Lung (tissue), 12 donors: Measurements from ENCODE around the gene TROAP. TPM values are rescaled to one million over a fixed set of nuclear protein-coding genes. Genes with fewer than 3 reads are reported as not detected.
A peak's percentile ranks its signal among the peaks of the same experiment; 100 is the strongest.

Experiments used
- ATAC-seq: fragments of 200-7000 bp; cut with Tn5 transposase; one replicate; pipeline ENCODE4 v1.9.1; 2020; ENCODE audit warnings: moderate number of reproducible peaks; ENCODE audit not compliant: insufficient read depth, low FRiP score
- DNase-seq, 3 donors: peaks; one replicate each; pipeline ENCODE4 v3.0.0-alpha.2; 2013 to 2017
- H3K27ac ChIP-seq, 2 donors: one replicate each; pipeline ENCODE4 v1.5.1; 2013; ENCODE audit warnings: mild to moderate bottlenecking in 2 of 2, moderate library complexity in 2 of 2, control low read depth in 1 of 2, inconsistent platforms in 1 of 2, low read depth in 1 of 2, low read length in 1 of 2
- H3K27me3 ChIP-seq, 3 donors: one replicate each; pipeline ENCODE4 v1.5.1; 2013; ENCODE audit warnings: low read length in 2 of 3; ENCODE audit not compliant: control insufficient read depth in 3 of 3, insufficient read depth in 3 of 3
- H3K36me3 ChIP-seq, 4 donors: one replicate each; pipeline ENCODE4 v1.5.1; 2013; ENCODE audit warnings: low read length in 4 of 4, mild to moderate bottlenecking in 1 of 4, moderate library complexity in 1 of 4; ENCODE audit not compliant: control insufficient read depth in 4 of 4, insufficient read depth in 4 of 4
- H3K4me1 ChIP-seq, 5 donors: one replicate each; pipeline ENCODE4 v1.5.1; 2013; ENCODE audit warnings: low read length in 5 of 5, mild to moderate bottlenecking in 2 of 5, moderate library complexity in 1 of 5; ENCODE audit not compliant: control insufficient read depth in 5 of 5, insufficient read depth in 5 of 5
- H3K4me3 ChIP-seq: one replicate; pipeline ENCODE4 v1.5.1; 2013; ENCODE audit warnings: mild to moderate bottlenecking, control low read depth, moderate library complexity
- H3K9ac ChIP-seq, 2 donors: one replicate each; pipeline ENCODE4 v1.5.1; 2013; ENCODE audit warnings: low read length in 2 of 2, control low read depth in 1 of 2; ENCODE audit not compliant: insufficient read depth in 1 of 2
- H3K9me3 ChIP-seq, 4 donors: one replicate each; pipeline ENCODE4 v1.5.1; 2013; ENCODE audit warnings: low read length in 3 of 4, mild to moderate bottlenecking in 1 of 4, moderate library complexity in 1 of 4; ENCODE audit not compliant: control insufficient read depth in 4 of 4, insufficient read depth in 3 of 4
- WGBS, 2 donors: extraction: QIAGEN DNeasy Blood & Tissue Kit; methylation state at CpG; one replicate each; pipeline ENCODE4 v1.1.7; 2013; 5-methylcytosine and 5-hydroxymethylcytosine counted together
- polyA plus RNA-seq, 2 donors: library from polyadenylated mRNA; stranded (reverse); fragments of 200-250 nt; gene quantifications; one replicate each; pipeline ENCODE4 v1.2.1, GENCODE V29; 2013
- total RNA-seq, 2 donors: library from RNA; depleted of rRNA in 1 of 2; stranded (reverse); fragments of >200 nt in 1 of 2; gene quantifications; one replicate each; pipeline ENCODE4 v1.2.1, GENCODE V29; 2014 to 2021
- TF ChIP-seq, protein P1 (sequence below): IDR thresholded peaks from 2 replicates; pipeline ENCODE4 v1.5.1; 2012; ENCODE audit warnings: mild to moderate bottlenecking; ENCODE audit errors: control extremely low read depth, extremely low read depth
- donor health status: control.
- donor health status: control.
- donor health status: Bipolar disorder and iron deficiency.
- donor health status: healthy.
- donor health status: DM: yes; HTN: yes; CAD: no.

TROAP gene
- total and polyA plus RNA-seq, 4 donors, result 1.2 to 4.6 (median 3.2) TPM

DNA sequence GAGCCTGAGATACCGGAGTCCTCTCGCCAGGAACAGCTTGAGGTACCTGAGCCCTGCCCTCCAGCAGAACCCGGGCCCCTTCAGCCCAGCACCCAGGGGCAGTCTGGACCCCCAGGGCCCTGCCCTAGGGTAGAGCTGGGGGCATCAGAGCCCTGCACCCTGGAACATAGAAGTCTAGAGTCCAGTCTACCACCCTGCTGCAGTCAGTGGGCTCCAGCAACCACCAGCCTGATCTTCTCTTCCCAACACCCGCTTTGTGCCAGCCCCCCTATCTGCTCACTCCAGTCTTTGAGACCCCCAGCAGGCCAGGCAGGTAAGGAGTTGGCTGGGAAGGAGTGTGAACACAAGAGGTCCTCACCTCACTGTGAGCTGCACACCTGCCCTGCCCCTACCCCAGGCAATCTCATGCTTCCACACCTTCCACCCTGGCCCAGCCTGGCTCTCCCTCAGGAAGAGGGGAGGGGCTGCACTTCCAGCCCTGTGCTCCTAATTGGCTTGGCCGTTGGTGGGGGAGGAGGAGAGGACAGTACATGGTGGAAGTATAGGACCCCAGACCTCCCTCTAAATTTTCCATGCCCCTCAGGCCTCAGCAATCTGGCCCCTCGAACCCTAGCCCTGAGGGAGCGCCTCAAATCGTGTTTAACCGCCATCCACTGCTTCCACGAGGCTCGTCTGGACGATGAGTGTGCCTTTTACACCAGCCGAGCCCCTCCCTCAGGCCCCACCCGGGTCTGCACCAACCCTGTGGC, 7.8 kb downstream of the TROAP start:
- Histone ChIP-seq H3K27ac (no peak overlapping the region), H3K36me3 (peaks cover 0 to 7% (median 0%) of the 10 kb centered on the region in 4 donors), H3K27me3 (peaks cover 7 to 31% (median 29%) of the 10 kb centered on the region in 3 donors), H3K4me1 (peaks cover 0 to 5% (median 3%) of the 10 kb centered on the region in 5 donors), H3K9me3 (no peaks in the 10 kb centered on the region), H3K4me3 (no peak overlapping the region), H3K9ac (no peak overlapping the region)
- no peak for ATAC-seq
- TF ChIP-seq, protein P1, sequence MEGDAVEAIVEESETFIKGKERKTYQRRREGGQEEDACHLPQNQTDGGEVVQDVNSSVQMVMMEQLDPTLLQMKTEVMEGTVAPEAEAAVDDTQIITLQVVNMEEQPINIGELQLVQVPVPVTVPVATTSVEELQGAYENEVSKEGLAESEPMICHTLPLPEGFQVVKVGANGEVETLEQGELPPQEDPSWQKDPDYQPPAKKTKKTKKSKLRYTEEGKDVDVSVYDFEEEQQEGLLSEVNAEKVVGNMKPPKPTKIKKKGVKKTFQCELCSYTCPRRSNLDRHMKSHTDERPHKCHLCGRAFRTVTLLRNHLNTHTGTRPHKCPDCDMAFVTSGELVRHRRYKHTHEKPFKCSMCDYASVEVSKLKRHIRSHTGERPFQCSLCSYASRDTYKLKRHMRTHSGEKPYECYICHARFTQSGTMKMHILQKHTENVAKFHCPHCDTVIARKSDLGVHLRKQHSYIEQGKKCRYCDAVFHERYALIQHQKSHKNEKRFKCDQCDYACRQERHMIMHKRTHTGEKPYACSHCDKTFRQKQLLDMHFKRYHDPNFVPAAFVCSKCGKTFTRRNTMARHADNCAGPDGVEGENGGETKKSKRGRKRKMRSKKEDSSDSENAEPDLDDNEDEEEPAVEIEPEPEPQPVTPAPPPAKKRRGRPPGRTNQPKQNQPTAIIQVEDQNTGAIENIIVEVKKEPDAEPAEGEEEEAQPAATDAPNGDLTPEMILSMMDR, result no peak
- DNase-seq, result no peak
- WGBS, 2 donors, result 86 to 87% methylated on average over 14 of the region's 14 CpGs

GRCh38 chr12:49331380-49332222, 8.5 kb downstream of the TROAP start:
- H3K9me3 ChIP-seq, result peaks cover 0 to 3% (median 0%) of the 10 kb centered on the region in 4 donors
- no peak overlapping the region for H3K4me3 ChIP-seq
- H3K4me1 ChIP-seq, result peaks cover 0 to 6% (median 5%) of the 10 kb centered on the region in 5 donors
- WGBS, 2 donors, result 54 to 67% methylated on average over 11 of the region's 11 CpGs
- ATAC-seq, result peak; percentile 79
- TF ChIP-seq, protein P1, result peak; percentile 45
- peak; percentile 75 to 80 (median 75) for DNase-seq
- H3K27me3 ChIP-seq, result peaks cover 7 to 35% (median 32%) of the 10 kb centered on the region in 3 donors
- H3K27ac ChIP-seq, result no peak overlapping the region
- peaks cover 0 to 7% (median 0%) of the 10 kb centered on the region in 4 donors for H3K36me3 ChIP-seq
- H3K9ac ChIP-seq, result no peak overlapping the region

DNA sequence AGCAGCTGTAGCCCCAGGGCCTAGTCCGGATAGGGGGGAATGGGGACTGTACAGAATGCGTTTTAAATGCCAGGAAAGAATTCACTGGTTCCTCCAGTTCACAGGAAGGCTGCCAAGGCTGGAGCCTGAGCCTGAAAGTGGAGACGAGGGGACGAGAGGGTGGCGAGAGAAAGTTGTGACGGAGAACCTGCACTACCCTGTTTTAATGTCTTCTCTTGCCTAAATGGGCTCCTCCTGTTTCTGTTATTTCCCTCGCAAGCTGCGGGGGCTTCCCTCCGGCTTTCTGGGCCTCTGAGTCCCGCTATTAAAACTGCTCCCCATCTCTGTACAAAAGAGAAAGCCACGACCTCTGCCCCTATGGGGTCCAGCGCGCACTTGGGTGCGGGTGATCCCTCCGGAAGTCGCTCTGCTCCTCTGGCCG, 9.4 kb downstream of the TROAP start:
- Histone ChIP-seq H3K27me3 (peaks cover 7 to 42% (median 39%) of the 10 kb centered on the region in 3 donors), H3K9me3 (peaks cover 0 to 3% (median 0%) of the 10 kb centered on the region in 4 donors), H3K4me3 (no peak overlapping the region), H3K4me1 (peaks cover 0 to 12% (median 5%) of the 10 kb centered on the region in 5 donors), H3K9ac (no peak overlapping the region), H3K36me3 (peaks cover 0 to 7% (median 0%) of the 10 kb centered on the region in 4 donors), H3K27ac (no peak overlapping the region)
- TF ChIP-seq, protein P1, result no peak
- 60 to 65% methylated on average over 17 of the region's 17 CpGs for WGBS, 2 donors
- no peak for ATAC-seq
- no peak for DNase-seq
